ENCODE results near the gene CEACAM21.

Gene CEACAM21

DNA sequence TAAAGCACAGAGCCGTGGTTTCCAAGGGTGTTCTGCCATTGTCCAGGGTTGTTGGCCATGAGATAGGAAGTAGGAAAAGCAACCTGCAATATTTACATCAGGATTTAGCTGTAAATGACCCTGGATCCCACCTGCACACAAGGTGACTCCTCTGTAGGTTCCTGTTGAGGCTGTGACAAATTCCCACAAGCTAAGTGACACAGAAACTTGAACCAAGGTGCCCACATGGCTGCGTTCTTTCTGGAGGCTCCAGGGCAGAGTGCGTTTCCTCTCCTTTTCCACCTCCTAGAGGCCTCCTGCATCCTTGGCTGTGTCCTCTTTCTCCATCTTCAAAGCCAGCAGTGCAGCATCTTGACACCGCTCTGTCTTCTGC is 11.9 kb downstream of the CEACAM21 start:
- DNase-seq, result no peak

DNA sequence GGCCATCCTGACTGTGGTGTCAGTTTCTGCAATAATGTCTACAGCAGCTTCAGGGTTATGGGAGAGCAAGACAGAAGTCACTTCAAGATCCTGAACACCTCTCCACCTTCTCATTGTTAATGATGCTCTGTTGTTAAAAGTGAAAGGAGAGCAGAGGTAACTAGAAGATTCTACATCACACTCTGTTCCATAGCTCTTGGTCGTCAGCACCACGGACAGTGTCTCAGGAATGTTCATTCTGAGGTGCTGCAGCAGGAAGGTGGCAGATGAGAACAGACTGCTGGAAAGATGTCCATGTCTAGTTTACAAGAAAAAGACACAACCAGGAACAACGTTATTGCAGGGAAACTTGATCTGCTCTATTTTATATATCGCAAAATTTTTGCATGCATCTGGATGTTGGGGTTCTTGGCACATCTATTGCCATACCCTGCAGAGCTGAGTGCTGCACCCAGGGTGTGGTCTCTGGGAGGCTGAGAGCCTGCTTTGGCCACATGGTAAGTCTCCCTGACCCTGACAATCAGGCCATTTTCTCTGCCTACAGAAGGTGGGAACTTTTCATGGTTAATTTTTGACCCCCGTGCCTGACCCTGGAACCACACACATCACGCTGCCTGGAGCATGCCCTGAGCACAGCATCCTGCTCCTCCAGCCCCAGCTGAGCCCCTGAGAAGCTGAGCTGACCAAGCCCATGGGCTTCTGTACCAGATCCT is 12.7 kb downstream of the CEACAM21 start:
- DNase-seq, result no peak

- no peak for DNase-seq
Measured at GRCh38 chr19:41589371-41589770, 13.4 kb downstream of the CEACAM21 start.

DNA sequence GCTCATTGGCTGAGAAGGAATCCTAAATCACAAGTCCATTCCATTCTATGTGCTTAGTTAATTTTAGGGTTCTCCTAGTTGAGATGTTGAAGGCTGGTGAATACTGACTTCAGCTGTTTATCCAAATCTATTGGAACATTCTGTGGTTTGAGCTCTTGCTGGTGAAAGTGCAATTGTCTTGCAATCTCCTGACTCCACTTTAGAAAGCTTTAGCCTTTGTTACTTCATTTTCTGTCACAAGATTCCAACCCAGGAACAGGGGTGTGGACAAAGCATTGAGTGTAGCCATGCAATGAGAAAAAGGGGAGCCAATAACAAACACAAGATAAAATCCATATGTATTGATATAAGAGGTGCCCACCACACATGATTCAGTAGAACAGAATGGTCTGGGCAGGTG is 15.0 kb downstream of the CEACAM21 start:
- no peak for DNase-seq

DNA sequence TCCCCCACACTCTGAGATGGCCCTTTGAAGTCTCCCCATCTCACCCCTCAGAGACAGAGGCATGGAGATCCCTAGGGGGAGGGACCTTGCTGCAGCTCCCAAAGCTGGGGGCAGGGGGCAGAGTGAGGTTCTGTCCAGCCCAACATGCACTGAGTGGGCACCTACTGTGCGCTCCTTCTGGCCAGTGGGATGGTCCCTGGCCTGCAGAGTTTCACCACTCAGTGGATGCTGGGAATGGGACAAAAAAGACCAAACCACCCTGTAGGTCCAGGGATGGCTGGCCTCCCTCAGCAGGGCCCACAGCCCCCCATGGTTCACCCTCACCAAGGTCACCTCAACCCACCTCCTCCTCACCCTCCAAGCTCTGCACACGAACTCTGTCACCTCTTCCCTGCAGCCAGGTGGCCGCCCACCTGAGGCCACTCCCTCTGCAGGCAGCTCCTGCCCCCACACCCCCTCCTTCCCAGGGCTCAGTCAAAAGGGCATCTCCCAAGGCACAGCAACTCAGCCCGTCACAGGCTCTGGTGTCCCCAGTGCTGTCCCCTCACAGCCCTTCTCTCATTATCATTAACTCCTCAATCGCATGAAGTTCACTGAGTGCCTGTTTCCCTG is 16.1 kb downstream of the CEACAM21 start:
- no peak for DNase-seq

- peak; percentile 83 for DNase-seq
Measured at GRCh38 chr19:41595258-41595889, 19.4 kb downstream of the CEACAM21 start.

DNA sequence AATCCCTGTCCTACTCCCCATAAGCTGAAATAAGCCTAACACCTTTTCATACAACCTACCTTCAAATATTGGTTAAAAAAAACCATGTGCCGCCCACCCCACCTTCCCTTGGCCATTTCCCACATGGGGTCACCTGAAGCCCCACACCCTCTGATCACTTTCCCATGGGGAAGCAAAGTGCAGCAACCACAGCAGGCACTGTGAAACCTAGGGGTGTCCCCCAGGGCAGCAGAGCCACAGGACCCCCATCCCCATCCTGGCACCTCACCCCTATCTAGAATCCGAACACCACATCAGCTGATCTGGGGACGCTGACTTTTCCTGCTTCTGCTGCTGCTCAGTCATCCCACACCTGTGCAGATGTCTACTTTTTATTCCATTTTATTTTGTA is 19.9 kb downstream of the CEACAM21 start:
- DNase-seq, result no peak

GRCh38 chr19:41597600-41598041 is 21.7 kb downstream of the CEACAM21 start:
- peak; percentile 82 for DNase-seq

- no peak for DNase-seq
Measured at GRCh38 chr19:41599175-41599966, 23.4 kb downstream of the CEACAM21 start.

- no peak for DNase-seq
Measured at GRCh38 chr19:41601771-41602170, 25.8 kb downstream of the CEACAM21 start.

- DNase-seq, result no peak
Measured at GRCh38 chr19:41604831-41605230, 28.9 kb downstream of the CEACAM21 start.

DNA sequence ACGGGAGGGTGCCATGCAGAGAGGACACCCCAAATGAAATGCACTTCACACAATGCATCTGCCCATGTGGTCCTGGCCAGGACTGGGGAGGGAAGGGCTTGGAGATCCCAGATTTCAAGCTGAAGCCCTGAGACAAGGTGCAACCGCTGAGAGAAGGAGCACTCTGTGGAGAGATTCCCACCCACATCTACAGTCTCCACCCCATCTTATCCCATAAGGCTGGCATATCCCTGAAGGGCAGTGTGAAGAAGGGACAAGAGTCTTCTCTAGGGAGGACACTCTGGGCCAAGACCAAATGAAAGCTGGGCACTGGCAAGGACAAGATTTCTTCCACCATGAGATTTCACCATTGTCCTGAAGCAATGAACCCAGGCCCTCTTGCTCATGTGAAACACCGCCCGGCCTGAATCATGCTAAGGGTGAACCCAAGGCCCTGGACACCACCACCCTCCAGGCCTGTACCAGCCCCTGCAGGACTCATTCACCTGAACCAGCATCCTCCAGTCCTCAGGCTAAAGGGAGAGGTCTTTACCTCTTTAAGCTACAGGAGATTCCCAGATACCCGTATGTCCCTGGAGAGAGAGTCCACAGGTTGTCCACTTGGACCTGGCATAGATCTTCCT is 30.4 kb downstream of the CEACAM21 start:
- no peak for DNase-seq

GRCh38 chr19:41607668-41608067 is 31.7 kb downstream of the CEACAM21 start:
- no peak for DNase-seq

GRCh38 chr19:41610789-41611188 is 34.8 kb downstream of the CEACAM21 start:
- no peak for DNase-seq

DNA sequence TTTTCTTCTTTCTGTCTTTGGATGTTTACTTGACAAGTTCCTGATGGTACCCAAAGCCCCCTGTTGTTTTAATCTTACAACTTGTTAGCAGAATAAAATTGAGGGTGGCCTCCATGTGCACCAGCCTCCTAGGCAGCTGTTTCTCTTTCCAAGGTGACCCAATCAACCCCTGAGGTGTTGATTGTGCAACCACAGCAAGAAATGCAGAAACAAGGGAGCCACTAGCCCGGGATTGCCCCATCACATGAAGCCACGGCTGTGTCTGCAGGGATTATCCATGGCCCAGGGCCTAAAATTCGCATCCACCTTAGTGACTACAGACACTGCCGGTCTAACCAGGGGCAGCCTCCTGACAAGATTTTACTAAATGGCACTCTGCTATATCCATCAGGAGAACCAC is 36.5 kb downstream of the CEACAM21 start:
- DNase-seq, result no peak

- no peak for DNase-seq
Measured at GRCh38 chr19:41615207-41615606, 39.2 kb downstream of the CEACAM21 start.

- DNase-seq, result no peak
Measured at GRCh38 chr19:41616792-41617621, 41.0 kb downstream of the CEACAM21 start.

- no peak for DNase-seq
Measured at GRCh38 chr19:41617941-41618730, 42.2 kb downstream of the CEACAM21 start.

DNA sequence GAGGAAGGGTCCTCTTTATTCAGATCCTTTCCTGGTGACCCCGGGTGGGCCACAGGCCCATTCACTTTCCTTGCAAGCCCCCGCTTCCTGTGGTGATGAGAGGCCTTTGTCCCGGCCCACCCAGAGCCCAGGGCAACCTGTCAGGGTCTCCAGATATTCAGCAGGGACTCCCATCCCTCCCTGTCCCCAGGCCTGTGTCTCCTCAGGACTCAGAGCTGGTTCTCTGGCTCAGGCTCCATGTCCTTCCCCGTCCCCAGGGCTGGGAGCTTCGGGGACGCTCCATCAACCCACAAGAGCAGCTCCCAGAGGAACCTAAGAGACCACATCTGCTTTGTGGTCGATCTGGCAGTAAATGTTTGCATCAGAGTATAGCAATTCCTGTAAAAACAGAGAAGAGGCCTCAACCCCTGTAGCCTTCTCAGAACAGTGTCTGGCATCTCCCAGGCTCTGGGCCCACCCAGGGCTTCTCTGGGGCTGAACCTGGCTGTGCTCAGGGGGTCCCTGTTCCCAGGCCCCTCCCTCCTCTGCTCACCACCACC is 43.1 kb downstream of the CEACAM21 start:
- no peak for DNase-seq

DNA sequence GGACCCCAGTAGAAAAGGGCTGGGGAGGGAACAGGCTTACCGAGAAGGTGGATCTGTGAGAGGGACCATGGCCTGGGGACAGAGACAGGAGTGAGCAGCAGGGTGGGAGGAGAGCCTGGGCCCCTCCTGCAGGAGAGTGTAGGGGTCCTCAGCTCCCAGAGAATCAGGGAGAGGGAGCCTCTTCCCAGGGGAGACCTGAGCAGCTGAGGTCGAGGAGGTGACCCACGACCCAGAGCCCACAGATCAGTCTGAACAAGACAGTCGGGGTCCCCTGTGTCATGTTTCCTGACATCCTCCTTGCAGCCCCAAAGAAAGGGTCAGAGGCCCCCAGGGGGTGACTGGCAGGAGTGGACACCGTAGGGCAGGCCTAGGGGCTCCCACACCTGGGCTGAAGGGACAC is 44.2 kb downstream of the CEACAM21 start:
- no peak for DNase-seq

DNA sequence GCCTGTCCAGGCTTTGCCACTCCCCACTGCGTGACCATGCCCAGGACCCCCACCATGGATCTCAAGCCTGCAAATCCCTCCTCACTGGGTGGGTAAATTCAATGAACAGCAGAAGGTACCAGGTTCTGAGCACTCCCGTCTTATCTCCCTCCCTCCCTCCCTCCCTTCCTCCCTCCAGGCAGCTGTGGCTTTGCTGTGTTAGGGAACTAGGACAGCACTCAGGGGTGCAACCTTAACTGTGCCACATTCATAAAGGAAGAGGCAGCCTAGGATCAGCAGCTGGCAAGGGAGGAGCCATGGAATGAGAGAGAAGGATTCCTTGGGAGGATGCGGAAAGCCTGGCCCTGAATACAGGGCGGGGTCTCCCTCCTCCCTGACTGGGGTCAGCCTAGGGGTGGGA is 45.3 kb downstream of the CEACAM21 start:
- no peak for DNase-seq
